ENCODE data around the gene TMEM94.

TMEM94 gene

DNA sequence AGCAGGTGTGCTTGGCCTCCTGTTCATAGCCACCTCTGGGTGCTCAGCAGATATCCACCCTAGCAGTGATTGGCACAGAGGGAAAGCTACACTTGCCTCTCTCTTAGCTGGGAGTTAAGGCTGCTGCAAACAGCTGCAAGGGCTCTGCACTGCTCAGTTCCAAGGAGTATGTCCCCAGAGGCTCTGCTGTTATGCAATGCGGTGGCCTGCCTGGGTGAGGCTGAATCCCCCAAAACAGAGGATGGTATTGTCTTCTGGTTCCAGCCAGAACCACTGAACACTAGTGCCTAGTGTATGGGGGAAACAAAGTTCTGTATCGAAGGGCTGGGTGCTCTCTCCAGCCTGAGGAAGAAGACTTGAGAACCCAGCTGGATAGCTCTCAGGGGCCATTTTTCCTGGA lies 16.8 kb downstream of the TMEM94 start:
- Histone ChIP-seq H3K9ac (ENCODE audit: low read length) (no peak overlapping the region), H3K4me1 (ENCODE audit: insufficient read depth, low read length, severe bottlenecking) (peaks cover 9% of the 10 kb centered on the region), H3K9me2 (ENCODE audit: low read depth, low read length) (no peaks in the 10 kb centered on the region), H3F3A (ENCODE audit: insufficient read depth, low read length) (no peaks in the 10 kb centered on the region), H3K4me2 (ENCODE audit: low read length) (no peak overlapping the region), H3K79me2 (ENCODE audit: insufficient read depth, low read length) (no peaks in the 10 kb centered on the region), H3K27me3 (ENCODE audit: insufficient read depth, low read length) (no peaks in the 10 kb centered on the region), H2AFZ (ENCODE audit: low read length) (no peak overlapping the region), H3K4me3 (ENCODE audit: low read depth, low read length, poor library complexity, severe bottlenecking) (no peak overlapping the region), H3K9me3 (ENCODE audit: low read length) (no peaks in the 10 kb centered on the region), H3K27ac (ENCODE audit: low read depth, low read length, poor library complexity, severe bottlenecking) (no peak overlapping the region), H4K20me1 (ENCODE audit: insufficient read depth, low read length) (no peaks in the 10 kb centered on the region), H3K36me3 (ENCODE audit: insufficient read depth, low read length) (peaks cover 10% of the 10 kb centered on the region; the same call in 1 of the 2 replicates)
- TF ChIP-seq, protein P1, sequence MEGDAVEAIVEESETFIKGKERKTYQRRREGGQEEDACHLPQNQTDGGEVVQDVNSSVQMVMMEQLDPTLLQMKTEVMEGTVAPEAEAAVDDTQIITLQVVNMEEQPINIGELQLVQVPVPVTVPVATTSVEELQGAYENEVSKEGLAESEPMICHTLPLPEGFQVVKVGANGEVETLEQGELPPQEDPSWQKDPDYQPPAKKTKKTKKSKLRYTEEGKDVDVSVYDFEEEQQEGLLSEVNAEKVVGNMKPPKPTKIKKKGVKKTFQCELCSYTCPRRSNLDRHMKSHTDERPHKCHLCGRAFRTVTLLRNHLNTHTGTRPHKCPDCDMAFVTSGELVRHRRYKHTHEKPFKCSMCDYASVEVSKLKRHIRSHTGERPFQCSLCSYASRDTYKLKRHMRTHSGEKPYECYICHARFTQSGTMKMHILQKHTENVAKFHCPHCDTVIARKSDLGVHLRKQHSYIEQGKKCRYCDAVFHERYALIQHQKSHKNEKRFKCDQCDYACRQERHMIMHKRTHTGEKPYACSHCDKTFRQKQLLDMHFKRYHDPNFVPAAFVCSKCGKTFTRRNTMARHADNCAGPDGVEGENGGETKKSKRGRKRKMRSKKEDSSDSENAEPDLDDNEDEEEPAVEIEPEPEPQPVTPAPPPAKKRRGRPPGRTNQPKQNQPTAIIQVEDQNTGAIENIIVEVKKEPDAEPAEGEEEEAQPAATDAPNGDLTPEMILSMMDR (IDR thresholded peaks at IDR 0.05; ENCODE audit: low read length), result no peak
- no peak for TF ChIP-seq EZH2 (IDR thresholded peaks at IDR 0.05; ENCODE audit: borderline replicate concordance, low read length)

DNA sequence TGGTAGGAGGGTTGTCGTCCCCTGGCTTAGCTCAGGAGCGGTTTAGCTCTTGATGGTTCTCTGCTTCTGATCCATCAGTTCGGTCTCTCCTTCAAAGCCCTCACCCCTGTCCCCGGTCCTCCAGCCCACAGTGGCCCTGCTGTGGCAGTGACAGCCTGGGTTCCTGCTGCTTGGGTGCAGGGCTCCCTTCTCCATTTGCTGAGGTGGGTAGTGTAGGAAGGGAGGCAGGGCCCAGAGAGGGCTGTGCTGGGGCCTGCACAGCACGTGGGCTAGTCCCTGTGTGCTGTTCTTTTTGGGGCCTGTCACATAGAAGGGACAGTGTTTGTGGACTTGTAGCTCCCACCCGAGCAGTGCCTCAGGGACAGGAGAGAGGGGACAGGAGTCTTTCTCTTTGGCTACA lies 18.3 kb downstream of the TMEM94 start:
- H4K20me1 ChIP-seq (ENCODE audit: insufficient read depth, low read length), result no peaks in the 10 kb centered on the region
- H3K9me2 ChIP-seq (ENCODE audit: low read depth, low read length), result no peaks in the 10 kb centered on the region
- H3K4me1 ChIP-seq (ENCODE audit: insufficient read depth, low read length, severe bottlenecking), result peaks cover 9% of the 10 kb centered on the region
- no peak overlapping the region for H3K9ac ChIP-seq (ENCODE audit: low read length)
- no peak overlapping the region for H3K4me3 ChIP-seq (ENCODE audit: low read depth, low read length, poor library complexity, severe bottlenecking)
- no peak overlapping the region for H3K4me2 ChIP-seq (ENCODE audit: low read length)
- no peak overlapping the region for H2AFZ ChIP-seq (ENCODE audit: low read length)
- H3K9me3 ChIP-seq (ENCODE audit: low read length), result no peaks in the 10 kb centered on the region
- peaks cover 10% of the 10 kb centered on the region; the same call in 1 of the 2 replicates for H3K36me3 ChIP-seq (ENCODE audit: insufficient read depth, low read length)
- no peaks in the 10 kb centered on the region for H3F3A ChIP-seq (ENCODE audit: insufficient read depth, low read length)
- no peaks in the 10 kb centered on the region for H3K79me2 ChIP-seq (ENCODE audit: insufficient read depth, low read length)
- H3K27ac ChIP-seq (ENCODE audit: low read depth, low read length, poor library complexity, severe bottlenecking), result no peak overlapping the region
- no peaks in the 10 kb centered on the region for H3K27me3 ChIP-seq (ENCODE audit: insufficient read depth, low read length)
- TF ChIP-seq EZH2 (IDR thresholded peaks at IDR 0.05; ENCODE audit: borderline replicate concordance, low read length), result no peak

DNA sequence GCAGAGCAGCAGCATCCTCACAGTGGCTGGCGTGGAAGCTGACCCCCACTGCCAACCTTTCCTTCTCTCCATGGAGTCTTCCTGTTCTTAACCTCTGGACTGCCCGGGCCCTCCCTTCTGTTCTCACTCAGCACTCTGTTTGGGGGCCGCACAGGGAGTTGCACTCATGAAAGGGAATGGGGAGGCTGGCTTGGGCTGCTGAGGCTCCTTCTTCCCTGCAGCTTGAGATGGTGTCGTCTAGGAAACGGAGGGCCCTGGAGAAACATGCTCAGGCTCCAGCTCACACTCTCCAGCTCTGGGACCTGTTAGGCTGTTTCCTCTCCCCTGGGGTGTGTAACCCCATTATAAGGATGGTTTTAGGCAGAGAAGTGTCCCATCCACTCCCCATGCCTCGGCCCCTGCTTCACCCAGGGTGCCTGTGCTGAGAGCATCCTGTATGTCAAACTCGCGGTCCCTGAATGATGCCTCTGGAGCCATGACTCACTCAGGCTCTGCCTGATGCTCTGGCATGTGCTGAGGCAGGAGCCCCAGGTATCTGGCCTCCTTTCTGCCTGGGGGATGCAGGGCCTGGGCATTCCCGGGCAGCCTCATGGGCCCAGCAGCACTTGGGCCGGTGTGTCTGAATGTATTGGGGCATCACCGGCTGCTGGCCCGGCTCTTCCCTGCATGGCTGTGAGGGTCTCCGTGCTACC lies 18.9 kb downstream of the TMEM94 start:
- H3K27me3 ChIP-seq (ENCODE audit: insufficient read depth, low read length), result no peaks in the 10 kb centered on the region
- peaks cover 9% of the 10 kb centered on the region for H3K4me1 ChIP-seq (ENCODE audit: insufficient read depth, low read length, severe bottlenecking)
- no peaks in the 10 kb centered on the region for H4K20me1 ChIP-seq (ENCODE audit: insufficient read depth, low read length)
- no peak overlapping the region for H3K4me3 ChIP-seq (ENCODE audit: low read depth, low read length, poor library complexity, severe bottlenecking)
- no peak overlapping the region for H2AFZ ChIP-seq (ENCODE audit: low read length)
- TF ChIP-seq, protein P1 (IDR thresholded peaks at IDR 0.05; ENCODE audit: low read length), result no peak
- TF ChIP-seq EZH2 (IDR thresholded peaks at IDR 0.05; ENCODE audit: borderline replicate concordance, low read length), result no peak
- H3K36me3 ChIP-seq (ENCODE audit: insufficient read depth, low read length), result peaks cover 10% of the 10 kb centered on the region; the same call in 1 of the 2 replicates
- H3K9ac ChIP-seq (ENCODE audit: low read length), result no peak overlapping the region
- no peak overlapping the region for H3K4me2 ChIP-seq (ENCODE audit: low read length)
- H3F3A ChIP-seq (ENCODE audit: insufficient read depth, low read length), result no peaks in the 10 kb centered on the region
- H3K79me2 ChIP-seq (ENCODE audit: insufficient read depth, low read length), result no peaks in the 10 kb centered on the region
- no peak overlapping the region for H3K27ac ChIP-seq (ENCODE audit: low read depth, low read length, poor library complexity, severe bottlenecking)
- no peaks in the 10 kb centered on the region for H3K9me2 ChIP-seq (ENCODE audit: low read depth, low read length)
- H3K9me3 ChIP-seq (ENCODE audit: low read length), result no peaks in the 10 kb centered on the region

DNA sequence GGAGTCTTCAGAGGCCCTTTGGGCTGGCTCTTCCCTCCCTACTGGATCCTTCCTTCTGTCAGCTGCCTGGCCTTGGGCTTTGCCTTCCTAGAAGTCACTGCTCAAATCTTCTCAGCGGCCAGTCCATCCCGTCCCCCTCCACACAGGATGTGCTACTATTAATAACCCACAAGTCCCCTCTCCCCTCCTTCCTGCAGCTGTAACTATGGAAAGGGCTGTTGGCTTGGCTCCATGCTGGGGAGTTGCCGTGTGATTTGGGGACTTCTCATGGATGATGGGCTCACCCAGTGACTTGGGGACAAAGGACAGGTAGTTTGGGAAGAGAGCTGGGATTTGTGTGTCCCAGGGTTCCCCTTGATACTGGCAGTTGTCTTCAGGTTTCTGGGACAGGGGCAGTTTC lies 19.4 kb downstream of the TMEM94 start:
- no peaks in the 10 kb centered on the region for H3K9me2 ChIP-seq (ENCODE audit: low read depth, low read length)
- no peak for TF ChIP-seq EZH2 (IDR thresholded peaks at IDR 0.05; ENCODE audit: borderline replicate concordance, low read length)
- TF ChIP-seq, protein P1 (IDR thresholded peaks at IDR 0.05; ENCODE audit: low read length), result no peak
- H3F3A ChIP-seq (ENCODE audit: insufficient read depth, low read length), result no peaks in the 10 kb centered on the region
- H4K20me1 ChIP-seq (ENCODE audit: insufficient read depth, low read length), result no peaks in the 10 kb centered on the region
- no peaks in the 10 kb centered on the region for H3K79me2 ChIP-seq (ENCODE audit: insufficient read depth, low read length)
- no peak overlapping the region for H3K27ac ChIP-seq (ENCODE audit: low read depth, low read length, poor library complexity, severe bottlenecking)
- H3K9ac ChIP-seq (ENCODE audit: low read length), result no peak overlapping the region
- H3K36me3 ChIP-seq (ENCODE audit: insufficient read depth, low read length), result peaks cover 10% of the 10 kb centered on the region
- H2AFZ ChIP-seq (ENCODE audit: low read length), result no peak overlapping the region
- no peaks in the 10 kb centered on the region for H3K9me3 ChIP-seq (ENCODE audit: low read length)
- H3K4me1 ChIP-seq (ENCODE audit: insufficient read depth, low read length, severe bottlenecking), result peaks cover 9% of the 10 kb centered on the region
- H3K4me3 ChIP-seq (ENCODE audit: low read depth, low read length, poor library complexity, severe bottlenecking), result no peak overlapping the region
- no peak overlapping the region for H3K4me2 ChIP-seq (ENCODE audit: low read length)
- no peaks in the 10 kb centered on the region for H3K27me3 ChIP-seq (ENCODE audit: insufficient read depth, low read length)

All from OCI-LY1 (cell line).